DMS153 treated with DMSO at 0.1 percent for 48 hours (cell line): Measurements from ENCODE around the gene OXLD1.

Experiments used
- DNase-seq: peaks from one replicate; lab custom pipeline; 2025; ENCODE audit not compliant: unreplicated experiment; lab: John Stamatoyannopoulos, UW

OXLD1 gene

GRCh38 chr17:81666342-81667191 is at the start of gene OXLD1, which contains the start of gene CCDC137:
TSS of gene OXLD1 (minus strand) at chr17:81666605. CDS start at chr17:81666577, 28 bp downstream.
TSS of gene CCDC137 (plus strand) at chr17:81666737. CDS start at chr17:81666767, 30 bp downstream.
- peak; percentile 73 for DNase-seq

GRCh38 chr17:81715107-81715871 is 48.9 kb upstream of the OXLD1 start:
- no peak for DNase-seq

GRCh38 chr17:81714412-81715106 is 48.2 kb upstream of the OXLD1 start:
- DNase-seq: no peak

GRCh38 chr17:81713556-81714411 is 47.4 kb upstream of the OXLD1 start:
- no peak for DNase-seq

- no peak for DNase-seq
Measured at GRCh38 chr17:81713004-81713555, 46.7 kb upstream of the OXLD1 start.

- DNase-seq: no peak
Measured at GRCh38 chr17:81712468-81713003, 46.1 kb upstream of the OXLD1 start.

GRCh38 chr17:81711814-81712467 is 45.5 kb upstream of the OXLD1 start, which contains the start of gene SLC25A10:
TSS of gene SLC25A10 (plus strand) at chr17:81712284. CDS start at chr17:81712427, 143 bp downstream.
- peak; percentile 52 for DNase-seq

GRCh38 chr17:81710514-81711308 is 44.3 kb upstream of the OXLD1 start:
- no peak for DNase-seq

- DNase-seq: no peak
Measured at GRCh38 chr17:81708739-81709185, 42.4 kb upstream of the OXLD1 start.

GRCh38 chr17:81707725-81708646 is 41.6 kb upstream of the OXLD1 start:
- DNase-seq: no peak

- no peak for DNase-seq
Measured at GRCh38 chr17:81706757-81707624, 40.6 kb upstream of the OXLD1 start.

- no peak for DNase-seq
Measured at GRCh38 chr17:81706232-81706611, 39.8 kb upstream of the OXLD1 start.

GRCh38 chr17:81705518-81706231 is 39.3 kb upstream of the OXLD1 start:
- DNase-seq: no peak

- no peak for DNase-seq
Measured at GRCh38 chr17:81703747-81704654, 37.6 kb upstream of the OXLD1 start.
